Heart left ventricle (tissue), 13 donors: ENCODE measurements around the gene GIMD1.

Source experiments
- POLR2A ChIP-seq, 2 donors: fragments of 450-650 bp; IDR thresholded peaks; one replicate each; pipeline ENCODE4 v1.6.1; 2017; ENCODE audit warnings: antibody characterized with exemption in 2 of 2, mild to moderate bottlenecking in 2 of 2, moderate library complexity in 2 of 2
- TF ChIP-seq, protein P1 (sequence below), 12 donors: fragments of 200-600 bp; sonication (generic) in 4 of 12; IDR thresholded peaks; one replicate each; pipeline versions ENCODE4 v1.5.0 to v1.8.0; 2018 to 2022; ENCODE audit warnings: antibody characterized with exemption in 12 of 12, mild to moderate bottlenecking in 5 of 12
- donor health status: ischemic (EF 13 %, LVEDD 7.1; RV severe dilation, severe dysfunction).
- donor health status: DM: no; HTN: yes; CAD: no.
- donor health status: DM: no; HTN: no; CAD: no.
- donor health status: ischemic (EF 25% LVEDD 6.9; RV normal size, moderate dysfunction).
- donor health status: ischemic (EF 25% LVEDD 5.7; RV mildly dilated, moderate dysfunction).
- donor health status: ischemic (EF 35%, LVEDD 5.7; RV mildly dilated, moderate dysfunction).
- donor health status: nonischemic (EF 11% LVEDD 7.7; RV severe dilation, severe dysfunction).
- donor health status: DM: yes; HTN: yes; CAD: no.
- donor health status: PGD.
- donor health status: ischemic (EF 29% LVEDD 5.4; RV normal size, mild dysfunction).
- donor health status: nonischemic (EF 23%, LVEDD 6.1; RV moderate dilation, normal function).

DNA sequence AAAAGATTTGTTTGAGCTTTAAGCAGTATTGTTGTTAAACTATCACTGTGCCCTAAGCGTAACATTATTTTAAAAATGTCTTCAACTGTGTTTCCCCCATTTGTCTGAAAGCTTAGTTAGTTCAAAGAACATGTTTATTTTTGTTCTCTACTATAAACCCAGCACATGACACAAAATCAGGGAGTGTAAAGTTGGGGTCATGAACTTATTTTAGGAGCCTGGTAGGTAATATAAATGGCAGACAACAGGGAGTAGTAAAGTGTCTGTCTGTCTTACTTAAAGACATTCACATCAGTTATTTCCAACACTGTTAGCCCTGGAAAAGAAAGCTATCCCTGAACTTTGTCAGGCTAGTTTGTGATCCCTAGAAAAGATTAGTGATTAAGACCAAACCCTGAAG is 48.3 kb downstream of the GIMD1 start:
- TF ChIP-seq, protein P1, sequence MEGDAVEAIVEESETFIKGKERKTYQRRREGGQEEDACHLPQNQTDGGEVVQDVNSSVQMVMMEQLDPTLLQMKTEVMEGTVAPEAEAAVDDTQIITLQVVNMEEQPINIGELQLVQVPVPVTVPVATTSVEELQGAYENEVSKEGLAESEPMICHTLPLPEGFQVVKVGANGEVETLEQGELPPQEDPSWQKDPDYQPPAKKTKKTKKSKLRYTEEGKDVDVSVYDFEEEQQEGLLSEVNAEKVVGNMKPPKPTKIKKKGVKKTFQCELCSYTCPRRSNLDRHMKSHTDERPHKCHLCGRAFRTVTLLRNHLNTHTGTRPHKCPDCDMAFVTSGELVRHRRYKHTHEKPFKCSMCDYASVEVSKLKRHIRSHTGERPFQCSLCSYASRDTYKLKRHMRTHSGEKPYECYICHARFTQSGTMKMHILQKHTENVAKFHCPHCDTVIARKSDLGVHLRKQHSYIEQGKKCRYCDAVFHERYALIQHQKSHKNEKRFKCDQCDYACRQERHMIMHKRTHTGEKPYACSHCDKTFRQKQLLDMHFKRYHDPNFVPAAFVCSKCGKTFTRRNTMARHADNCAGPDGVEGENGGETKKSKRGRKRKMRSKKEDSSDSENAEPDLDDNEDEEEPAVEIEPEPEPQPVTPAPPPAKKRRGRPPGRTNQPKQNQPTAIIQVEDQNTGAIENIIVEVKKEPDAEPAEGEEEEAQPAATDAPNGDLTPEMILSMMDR (IDR thresholded peaks at IDR 0.05), result no peak
- no peak for TF ChIP-seq POLR2A (IDR thresholded peaks at IDR 0.05)
